ENCODE results near the gene NMUR1.

NMUR1 gene

DNA sequence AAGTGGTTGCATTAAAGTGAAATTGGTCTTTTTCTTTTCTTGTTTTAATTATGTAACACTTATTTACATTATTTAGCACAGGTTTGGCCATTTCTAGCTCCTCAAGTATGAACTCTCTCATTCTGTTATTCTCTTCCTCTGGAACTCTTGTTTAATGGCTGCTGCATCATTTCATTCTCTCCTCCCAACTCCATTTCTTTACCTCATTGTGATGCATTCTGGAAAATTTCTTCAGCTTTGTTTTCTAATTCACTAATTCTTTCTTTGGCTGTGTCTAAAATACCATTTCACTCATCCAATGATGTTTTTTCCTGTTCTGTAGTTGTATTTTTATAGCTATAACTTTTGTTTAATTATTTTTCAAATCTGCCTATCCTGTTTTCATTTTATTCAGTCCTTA, 22.5 kb upstream of the NMUR1 start:
- DNase-seq, result no peak

DNA sequence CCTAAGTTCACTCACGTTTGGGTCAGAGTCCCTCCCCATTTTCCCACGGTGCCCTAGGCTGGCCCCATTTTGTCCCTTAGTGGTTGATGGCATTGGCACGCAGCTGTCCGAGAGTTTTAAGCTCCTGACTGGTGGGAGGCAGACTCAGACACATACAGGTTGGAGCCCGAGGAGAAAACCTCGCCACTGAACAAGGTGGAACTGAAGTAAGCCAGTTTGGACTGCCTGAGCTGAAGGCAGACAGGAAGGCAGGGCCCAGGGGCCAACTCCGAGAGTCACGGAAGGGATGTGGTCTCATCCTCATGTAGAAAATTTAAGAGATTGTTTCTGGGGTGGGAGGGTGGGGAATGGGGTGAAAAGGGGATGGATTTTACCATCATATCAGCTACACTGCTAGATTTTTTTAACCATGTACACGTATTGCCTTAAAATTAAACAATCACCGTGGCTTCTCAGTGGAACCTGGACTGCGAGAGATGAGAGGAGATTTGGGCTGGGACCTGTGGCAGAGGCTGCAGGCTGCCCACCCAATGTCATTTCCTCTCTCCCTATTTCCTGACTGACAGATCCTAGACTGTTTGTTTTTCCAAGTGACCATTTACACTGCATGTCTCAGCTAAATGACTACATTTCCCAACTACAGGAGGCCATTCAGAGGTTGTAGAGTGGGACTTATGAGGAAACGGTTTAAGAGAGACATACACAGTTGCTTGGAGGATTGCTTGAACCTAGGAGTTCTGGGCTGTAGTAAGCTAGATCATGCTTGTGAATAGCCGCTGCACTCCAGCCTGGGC, 19.4 kb upstream of the NMUR1 start:
- DNase-seq, result no peak

DNA sequence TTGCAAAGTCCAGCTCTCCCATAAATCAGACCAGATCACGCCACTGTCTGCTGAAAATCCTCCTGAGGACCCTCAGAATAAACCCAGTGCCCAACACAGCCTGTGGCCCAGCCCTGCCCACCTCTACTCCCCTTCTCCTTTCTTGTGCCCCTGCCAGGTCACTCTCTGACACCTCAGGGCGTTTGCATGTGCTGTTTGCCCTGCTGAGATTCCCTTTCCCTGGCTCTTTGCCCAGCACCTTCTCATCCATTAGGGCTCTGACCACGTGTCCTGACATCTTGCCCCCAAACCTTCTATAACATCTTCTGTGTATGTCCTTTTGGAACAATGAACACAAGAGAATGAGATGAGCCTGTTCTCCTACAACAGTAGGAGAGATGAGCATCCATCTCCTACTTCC, 18.5 kb upstream of the NMUR1 start:
- DNase-seq, result no peak

DNA sequence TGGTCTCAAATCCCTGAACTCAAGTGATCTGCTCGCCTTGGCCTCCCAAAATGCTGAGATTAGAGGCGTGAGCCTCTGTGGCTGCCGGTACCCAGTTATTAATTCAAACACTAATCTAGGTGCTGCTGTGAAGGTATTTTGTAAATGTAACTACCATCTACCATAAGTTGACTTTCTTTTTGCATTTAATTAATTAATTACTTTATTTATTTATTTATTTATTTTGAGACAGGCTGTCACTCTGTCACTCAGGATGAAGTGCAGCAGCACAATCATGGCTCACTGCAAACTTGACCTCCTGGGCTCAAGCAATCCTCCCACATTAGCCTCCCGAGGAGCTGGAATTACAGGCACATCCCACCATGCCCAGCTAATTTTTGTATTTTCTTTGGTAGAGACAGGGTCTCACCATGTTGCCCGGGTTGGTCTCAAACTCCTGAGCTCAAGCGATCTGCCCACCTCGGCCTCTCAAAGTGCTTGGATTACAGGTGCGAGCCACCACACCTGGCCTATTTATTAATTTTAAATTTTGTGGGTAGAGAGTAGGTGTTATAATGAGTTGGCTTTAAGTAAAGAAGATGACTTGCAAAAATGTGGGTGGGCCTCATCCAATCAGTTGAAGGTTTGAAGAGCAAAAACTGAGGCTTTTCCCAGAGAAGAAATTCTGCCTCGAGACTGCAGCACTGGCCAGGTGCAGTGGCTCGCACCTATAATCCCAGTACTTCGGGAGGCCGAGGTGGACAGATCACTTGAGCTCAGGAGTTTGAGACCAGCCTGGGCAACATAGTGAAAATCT, 17.3 kb upstream of the NMUR1 start:
- DNase-seq, result no peak

DNA sequence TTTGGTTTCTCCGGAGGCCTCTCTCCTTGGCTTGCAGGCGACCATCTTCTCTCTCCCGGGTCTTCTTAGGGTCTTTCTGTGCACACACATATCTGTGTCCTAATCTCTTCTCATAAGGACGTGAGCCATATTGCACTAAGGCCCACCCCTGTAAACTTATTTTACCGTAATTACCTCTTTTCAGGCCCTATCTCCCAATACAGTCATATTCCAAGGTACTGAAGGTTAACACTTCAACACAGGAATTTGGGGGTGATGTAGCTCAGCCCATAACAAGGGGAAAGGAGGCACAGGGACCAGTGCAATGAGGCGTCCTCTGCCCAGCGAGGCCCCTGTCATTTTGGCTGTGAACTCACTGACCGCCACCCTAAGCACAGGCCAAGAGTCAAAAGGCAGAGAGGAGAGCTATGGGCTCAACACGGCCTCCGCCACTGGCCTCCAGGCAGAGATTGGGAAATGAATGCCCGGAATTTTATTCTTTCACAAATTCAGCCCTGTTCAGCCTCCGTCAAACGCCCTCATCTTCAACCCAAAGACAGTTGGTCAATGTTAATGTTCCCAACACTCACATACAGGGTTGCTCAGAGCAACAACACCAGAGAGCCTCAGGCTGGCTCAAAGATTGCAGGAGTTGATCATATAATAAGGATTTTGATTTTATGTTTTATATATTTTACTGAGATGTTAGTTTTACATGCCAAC, 15.9 kb upstream of the NMUR1 start:
- DNase-seq, result no peak

DNA sequence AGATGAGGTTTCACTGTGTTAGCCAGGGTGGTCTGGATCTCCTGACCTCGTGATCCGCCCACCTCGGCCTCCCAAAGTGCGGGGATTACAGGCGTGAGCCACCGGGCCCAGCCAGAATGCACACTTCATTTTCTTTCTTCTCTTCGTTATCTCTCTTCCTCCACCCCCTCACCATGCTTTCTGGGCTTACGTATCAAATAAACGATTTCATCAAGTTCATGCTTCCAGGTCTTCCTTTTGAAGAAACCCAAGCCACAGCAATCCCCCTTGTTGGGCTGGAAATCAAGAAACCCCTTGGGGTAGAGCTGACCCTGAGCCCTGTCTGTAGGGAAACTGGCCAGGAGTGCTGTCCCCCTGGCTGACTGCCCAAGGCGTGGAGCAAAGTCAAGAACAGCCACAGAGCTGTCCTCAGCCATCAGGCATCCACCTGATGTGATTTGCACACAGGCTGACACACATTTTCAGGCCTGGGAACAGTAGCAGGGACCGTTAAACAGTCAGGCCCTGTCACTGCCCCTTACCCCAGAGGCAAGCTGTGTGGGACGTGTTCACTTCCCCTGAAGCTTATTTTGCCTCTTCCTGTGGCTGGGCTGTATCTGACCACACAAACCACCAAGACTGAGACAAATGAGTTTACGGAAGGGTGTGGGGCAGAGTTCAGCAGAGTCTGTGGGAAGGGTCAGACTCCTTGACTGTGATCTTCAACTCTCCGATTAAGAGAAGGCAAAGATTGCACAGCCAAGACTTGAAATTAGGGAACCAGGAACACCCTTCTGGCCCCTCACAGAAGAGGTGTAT, 15.1 kb upstream of the NMUR1 start:
- no peak for DNase-seq

DNA sequence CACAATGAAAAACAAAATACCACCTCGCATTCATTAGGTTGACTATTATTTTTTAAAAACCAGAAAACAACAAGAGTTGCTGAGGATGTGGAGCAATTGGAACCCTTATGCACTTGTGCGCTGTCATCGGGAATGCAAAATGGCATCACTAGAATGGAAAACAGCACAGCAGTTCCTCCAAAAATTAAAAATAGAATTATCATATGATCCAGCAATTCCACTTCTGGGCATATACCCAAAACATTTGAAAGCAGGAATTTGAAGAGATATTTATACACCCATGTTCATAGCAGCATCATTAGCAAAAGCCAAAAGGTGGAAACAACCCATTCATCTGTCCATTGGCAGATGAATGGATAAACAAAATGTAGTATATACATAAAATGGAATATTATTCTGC, 11.9 kb upstream of the NMUR1 start:
- DNase-seq, result no peak

DNA sequence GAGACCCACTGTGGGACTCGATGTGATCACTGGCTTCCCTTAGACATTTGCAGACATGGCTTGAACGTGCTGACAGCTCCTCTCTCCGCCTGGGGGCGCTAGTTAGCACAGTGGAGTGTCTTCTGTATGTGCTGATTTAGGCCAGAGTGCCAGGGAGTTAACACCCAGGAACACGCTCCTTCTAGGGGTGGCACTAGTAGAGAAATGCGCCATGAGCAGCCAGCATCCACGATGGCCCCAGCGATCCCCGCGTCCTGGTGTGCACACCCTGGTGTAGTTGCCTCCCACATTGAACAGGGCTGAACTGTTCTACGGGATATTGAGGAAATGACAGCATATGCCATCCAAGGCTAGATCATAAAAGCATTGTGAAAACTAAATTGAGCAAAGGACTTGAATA, 11.4 kb upstream of the NMUR1 start:
- DNase-seq, result no peak

DNA sequence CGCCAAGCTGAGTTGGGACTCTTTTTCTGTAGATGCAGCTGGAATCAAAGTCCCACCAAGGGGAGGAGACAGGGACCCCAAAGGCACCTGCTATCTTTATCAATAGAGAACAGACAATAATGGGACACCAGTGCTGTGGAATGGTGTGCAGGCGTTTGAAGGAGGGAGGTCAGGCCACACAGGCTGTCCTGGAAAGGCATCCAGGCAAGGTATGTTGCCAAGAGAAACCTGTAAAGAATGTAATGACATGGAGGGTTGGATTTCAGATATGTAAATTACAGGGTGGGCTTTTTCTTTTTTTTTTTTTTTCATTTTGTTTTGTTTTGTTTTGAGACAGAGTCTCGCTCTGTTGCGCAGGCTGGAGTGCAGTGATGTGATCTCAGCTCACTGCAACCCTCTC, 9.7 kb upstream of the NMUR1 start:
- no peak for DNase-seq

DNA sequence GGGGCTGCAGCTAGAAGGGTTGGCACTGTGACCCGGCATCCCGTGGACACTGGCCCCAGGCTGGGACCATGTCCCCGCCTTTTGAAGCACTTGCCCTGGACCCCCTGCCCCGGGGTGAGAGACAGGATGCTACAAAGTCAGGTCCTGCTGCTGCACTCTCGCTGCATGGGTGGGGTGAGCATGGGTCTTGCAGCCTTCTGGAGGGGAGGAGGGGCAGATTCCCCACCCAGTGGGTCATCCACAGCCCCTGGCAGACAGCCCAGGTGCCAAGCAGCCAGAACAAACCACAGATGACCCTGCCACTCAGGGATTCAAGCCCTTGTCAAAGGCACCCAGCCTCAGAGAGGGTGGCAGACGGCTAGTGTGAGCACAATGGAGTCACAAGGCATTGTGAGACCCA, 5.7 kb upstream of the NMUR1 start:
- no peak for DNase-seq

DNA sequence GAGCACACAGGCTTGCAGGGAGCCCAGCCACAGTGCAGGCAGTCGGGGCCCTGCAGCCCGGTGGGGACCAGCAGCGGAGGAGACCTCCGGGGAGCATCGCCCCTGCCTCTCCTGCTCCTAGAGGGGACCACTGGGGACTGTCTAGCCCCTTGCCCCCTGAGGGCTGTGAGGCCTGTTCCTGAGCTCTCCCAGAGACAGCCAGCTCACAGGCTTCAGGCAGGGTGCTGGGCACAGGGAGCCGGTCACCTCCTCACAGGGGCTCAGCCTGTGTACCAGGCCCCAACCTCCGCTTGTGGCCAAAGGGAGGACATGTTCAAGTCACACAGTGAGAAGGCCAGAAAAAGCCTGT, 3.5 kb upstream of the NMUR1 start:
- no peak for DNase-seq

DNA sequence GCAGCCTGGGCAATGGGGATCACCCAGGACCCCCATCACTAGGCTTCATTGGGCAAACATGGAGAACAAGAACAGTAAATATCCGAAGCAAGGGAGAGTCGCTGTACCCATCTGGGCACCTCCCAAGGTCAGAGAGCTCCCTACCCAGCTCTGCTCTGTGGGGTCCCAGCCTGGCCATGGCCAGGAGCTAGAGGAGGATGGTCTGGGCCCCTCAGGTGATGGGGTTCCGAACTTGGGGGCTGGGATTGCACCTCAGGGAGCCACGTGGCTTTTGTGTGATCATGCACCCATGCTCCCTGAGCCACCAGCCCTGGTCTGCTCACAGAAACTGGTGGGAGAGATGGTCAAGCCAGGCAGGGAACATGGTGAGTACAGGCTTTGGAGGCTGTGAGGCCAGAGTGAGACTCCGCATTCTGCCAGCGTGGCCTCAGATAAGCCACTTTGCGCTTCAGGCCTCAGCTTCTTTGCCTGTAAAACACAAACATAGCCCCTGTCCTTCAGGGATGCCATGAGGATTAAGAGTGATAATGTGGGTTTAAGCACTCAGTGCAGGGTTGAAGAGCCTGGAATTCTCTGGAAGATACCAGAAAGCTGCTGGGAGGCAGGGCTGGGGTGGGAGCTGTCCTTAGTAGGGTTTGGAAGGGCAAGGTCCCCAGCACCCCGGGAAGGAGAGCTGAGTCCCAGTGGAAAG, 3.0 kb upstream of the NMUR1 start:
- DNase-seq, result no peak

DNA sequence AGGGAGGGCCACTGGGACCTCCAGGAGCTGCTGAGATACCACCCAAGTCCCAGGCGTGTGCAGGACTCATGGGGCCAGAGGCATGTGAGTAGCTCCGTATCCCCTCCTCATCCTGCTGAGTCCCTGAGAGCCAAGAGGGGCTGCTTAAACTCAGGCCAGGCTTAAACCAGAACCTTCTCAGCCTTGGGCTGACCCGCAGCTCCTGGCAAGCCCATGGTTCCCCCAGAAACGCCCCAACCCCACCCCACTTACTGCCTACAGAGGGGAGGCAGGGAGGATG, 2.5 kb upstream of the NMUR1 start:
- DNase-seq, result no peak

DNA sequence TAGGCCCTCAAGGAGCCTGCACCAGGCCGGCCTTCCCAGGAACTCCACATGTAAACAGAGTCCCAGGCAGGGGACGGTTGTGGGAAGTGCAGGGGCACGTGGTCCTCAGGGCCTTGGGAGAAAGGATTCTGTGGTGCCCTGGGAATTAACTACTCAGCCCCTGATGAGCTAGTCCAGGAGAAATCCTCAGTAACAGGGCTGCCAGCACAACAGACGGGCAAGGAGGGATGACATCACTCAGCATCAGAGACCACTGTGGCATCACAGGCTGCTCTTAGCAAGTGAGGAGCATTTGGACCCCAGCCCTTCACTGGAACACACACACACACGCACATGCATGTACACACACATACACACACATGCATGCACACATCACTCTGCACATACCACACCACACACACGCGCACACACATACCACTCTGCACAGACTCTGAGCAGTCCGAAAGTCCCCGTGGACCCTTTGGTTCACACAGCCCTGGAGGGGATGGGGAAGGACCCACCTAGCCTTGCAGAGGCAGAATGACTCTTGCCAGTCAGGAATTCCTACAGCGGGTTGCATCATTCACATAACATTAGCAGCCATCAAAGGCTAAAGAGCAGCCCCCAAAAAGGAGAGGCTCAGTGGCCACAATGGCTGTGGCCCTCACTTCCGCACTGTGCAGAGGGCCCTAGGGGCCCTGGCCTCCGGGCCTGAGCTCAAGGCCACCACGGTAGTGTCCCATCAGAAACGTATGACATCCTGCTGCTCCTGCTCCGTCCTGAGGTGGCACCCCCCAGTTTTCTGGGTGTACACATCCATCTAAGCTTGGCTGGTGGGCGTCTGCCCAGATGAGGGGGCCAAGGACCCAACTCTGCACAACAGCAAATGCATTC, 1.9 kb upstream of the NMUR1 start:
- no peak for DNase-seq

DNA sequence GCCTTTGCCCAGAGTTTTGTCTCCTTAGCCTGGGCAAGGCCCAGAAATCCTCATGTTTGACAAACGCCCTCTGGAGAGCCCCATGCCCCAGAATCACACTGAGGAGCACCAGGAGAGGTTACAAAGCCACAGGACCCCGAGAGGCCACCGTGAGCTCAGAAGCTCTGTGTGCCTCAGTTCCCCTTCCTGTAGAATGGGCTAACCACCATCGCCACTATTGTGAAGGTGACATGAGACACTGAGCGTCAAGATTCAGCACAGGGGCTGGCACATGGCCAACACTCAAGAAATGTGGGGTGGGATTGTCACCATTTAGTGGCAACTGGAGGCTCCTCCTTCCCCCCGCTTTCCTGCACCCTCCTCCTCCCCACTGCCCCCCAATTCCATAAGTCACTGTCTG, 1.2 kb upstream of the NMUR1 start:
- DNase-seq, result no peak

DNA sequence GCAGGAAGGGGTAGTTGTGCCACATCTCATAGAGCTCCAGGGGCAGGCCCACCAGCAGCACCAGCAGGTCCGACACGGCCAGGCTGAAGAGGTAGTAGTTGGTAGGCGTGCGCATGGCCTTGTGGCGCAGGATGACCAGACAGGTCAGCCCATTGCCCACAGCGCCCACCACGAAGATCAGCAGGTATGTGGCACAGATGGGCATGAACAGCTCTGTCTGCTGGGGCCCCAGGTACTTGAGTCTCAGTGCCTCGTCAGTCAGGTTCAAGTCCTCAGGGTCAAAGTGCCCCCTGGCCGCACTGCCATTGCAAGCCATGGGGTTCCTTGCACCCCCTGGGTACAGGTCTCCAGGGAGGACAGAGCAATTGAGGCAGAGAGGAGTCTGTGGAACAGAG, 1.6 kb downstream of the NMUR1 start:
- DNase-seq, result no peak

DNA sequence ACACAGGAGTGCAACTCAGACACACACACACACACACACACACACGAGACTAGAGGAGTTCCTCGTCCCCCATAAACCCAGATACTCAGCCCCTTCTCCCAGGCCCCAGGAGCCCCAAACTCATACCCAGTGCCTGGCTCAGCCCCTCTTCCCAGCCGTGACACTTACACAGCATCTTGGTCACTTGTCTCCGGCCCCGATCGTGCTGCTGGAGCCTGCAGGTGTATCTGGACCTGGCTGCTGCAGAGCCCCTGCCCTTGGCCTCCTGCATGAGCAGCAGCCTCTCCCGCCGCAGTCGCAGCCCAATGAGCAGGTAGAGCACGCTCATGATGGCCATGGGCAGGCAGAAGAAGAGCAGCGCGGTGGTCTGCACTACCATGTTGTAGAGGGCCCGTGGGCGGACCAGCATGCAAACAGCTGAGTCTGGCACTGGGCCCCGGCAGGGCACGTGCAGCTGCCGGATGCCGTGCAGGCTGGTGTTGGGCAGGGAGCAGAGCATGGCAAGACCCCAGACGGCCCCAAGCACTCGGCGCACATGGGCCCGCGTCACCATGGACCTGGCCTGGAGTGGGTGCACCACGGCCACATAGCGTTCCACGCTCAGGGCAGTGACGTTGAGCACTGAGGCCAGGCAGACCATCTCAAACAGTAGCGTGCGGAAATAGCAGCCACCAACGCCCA, 2.1 kb downstream of the NMUR1 start:
- DNase-seq, result no peak

DNA sequence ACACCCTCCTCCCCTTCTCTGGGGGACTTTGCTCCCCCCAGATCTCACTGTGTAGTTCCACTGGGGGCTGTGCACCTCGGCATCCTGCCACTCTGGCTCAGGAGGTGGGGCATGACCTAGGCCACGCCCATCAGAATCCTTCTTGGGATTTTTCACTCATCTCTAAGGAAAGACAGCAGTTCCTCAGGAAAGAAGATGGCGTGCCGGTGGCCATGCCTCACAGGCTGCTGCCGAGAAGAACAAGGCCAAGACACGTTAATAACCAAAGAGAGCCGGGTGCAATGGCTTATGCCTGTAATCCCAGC, 3.2 kb downstream of the NMUR1 start:
- DNase-seq, result no peak

DNA sequence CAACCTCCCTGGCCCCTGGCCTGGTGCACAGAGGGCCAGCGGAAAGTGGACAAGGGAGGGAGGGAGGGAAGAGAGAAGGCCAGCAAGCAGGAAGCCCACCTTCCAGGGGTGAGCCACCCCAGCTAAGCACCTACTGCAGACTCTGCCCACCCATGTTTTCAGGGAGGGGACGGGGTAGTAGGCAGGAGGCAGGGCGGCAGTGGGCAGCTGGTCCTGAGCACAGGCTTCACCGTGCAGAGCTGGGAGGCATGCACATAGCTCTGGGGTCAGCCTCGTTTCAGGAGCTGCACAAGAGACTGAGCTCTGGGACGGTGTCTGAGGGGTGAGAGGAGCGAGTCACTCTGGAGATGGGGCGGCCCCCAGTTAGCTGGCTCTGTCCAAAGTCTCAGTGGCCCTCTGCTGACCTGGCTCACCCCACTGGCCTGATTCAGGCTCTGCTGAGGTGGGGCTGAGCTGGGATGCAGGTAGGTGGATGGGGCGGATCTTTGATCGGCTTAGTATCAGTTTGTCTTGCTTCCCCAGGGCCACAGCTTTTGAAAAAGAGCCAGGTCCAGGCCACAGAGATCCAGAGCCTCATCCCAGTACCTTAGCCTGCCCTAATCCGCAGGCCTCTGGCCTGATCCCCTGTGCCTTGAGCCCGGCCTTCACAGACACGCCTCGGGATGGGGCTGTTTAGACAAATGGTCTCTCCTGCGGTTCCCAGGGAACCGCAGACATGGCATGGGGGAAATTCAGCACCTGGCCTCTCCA, 3.7 kb downstream of the NMUR1 start:
- no peak for DNase-seq
